Stimulated activated CD4-positive, alpha-beta T cell treated with anti-CD3 and anti-CD28 coated beads, Interleukin-2, amount 100 ng/mL, for 48 hours (primary cell): ENCODE measurements around the gene LAMC2.

Experiments
- DNase-seq, 2 donors: peaks; one replicate each; pipeline ENCODE4 v3.0.0-alpha.2; 2020

The LAMC2 gene

GRCh38 chr1:183291216-183291762 lies 105.2 kb downstream of the LAMC2 start:
- no peak for DNase-seq

DNA sequence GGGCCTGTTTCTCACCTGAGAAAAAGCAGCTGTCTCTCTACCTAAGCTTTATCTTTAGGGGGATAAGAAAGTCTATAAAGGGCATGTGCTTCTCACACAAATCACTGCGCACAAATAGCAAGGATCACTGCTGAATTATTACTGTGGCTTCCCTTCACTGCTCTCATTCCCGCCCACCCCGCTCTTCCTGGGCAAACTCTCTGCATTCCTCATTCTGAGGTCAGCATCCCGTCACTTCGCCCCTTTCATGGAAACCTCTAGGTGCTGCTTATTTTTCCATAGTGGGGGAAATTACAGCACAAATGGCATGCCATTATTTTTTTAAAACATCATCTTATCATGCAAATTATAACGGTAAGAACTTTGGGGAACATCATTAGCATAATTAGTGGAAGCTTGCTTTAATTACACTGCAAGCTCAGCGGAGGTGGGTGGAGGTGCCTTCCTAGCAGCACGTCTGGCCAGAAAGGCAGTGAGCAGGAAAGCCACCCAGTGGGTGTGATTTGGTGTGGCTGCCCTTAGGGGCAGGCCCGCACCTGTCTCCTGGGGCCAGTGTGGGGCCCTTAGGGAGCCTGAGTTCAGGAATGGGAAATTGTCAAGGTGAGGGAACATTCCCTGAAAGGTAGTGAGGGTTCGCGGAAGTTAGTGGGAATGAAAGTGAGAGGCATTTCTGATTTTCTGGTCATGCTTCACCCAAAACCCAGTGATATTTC lies 105.9 kb downstream of the LAMC2 start:
- no peak for DNase-seq

- no peak for DNase-seq
Measured at GRCh38 chr1:183293241-183293640, 107.2 kb downstream of the LAMC2 start.

GRCh38 chr1:183293876-183294275 lies 107.8 kb downstream of the LAMC2 start:
- DNase-seq: no peak
